Measurements from ENCODE around the gene PSD.

Gene PSD

DNA sequence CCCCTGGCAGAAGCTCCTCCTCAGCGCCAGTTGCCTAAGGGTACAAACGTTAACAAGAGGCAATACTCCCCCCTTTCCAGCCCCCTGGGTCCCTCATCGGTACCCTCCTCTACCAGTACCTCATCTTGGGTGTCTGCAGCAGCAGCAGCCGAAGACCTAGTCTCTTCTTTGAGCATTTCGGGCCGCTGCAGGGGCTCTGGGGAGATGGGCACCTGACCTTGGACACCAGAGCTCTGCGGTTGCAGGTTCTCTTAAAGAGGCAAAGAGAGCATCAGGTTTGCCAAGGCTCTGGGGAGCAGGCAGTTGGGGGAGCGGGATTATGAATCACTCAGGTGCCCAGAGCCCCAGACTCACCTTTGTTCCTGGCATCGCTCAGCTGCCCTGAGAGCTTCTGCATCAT, 5.6 kb upstream of the PSD start:
- no peak overlapping the region for H3K4me3 ChIP-seq (ENCODE audit: severe bottlenecking)
- H3K36me3 ChIP-seq (ENCODE audit: low read depth), result peaks cover 7% of the 10 kb centered on the region
- H3K9me3 ChIP-seq (ENCODE audit: severe bottlenecking), result no peaks in the 10 kb centered on the region
- DNase-seq (ENCODE audit: low spot score), result no peak
- no peaks in the 10 kb centered on the region for H3K4me1 ChIP-seq (ENCODE audit: insufficient read depth, poor library complexity, severe bottlenecking)
- TF ChIP-seq, protein P1, sequence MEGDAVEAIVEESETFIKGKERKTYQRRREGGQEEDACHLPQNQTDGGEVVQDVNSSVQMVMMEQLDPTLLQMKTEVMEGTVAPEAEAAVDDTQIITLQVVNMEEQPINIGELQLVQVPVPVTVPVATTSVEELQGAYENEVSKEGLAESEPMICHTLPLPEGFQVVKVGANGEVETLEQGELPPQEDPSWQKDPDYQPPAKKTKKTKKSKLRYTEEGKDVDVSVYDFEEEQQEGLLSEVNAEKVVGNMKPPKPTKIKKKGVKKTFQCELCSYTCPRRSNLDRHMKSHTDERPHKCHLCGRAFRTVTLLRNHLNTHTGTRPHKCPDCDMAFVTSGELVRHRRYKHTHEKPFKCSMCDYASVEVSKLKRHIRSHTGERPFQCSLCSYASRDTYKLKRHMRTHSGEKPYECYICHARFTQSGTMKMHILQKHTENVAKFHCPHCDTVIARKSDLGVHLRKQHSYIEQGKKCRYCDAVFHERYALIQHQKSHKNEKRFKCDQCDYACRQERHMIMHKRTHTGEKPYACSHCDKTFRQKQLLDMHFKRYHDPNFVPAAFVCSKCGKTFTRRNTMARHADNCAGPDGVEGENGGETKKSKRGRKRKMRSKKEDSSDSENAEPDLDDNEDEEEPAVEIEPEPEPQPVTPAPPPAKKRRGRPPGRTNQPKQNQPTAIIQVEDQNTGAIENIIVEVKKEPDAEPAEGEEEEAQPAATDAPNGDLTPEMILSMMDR (IDR thresholded peaks at IDR 0.05; ENCODE audit: poor library complexity, severe bottlenecking), result no peak
- H3K27ac ChIP-seq (ENCODE audit: poor library complexity, severe bottlenecking), result no peak overlapping the region
- peaks cover 2% of the 10 kb centered on the region for H3K27me3 ChIP-seq (ENCODE audit: insufficient read depth, poor library complexity, severe bottlenecking)
- no peak for ATAC-seq (ENCODE audit: low read depth)

DNA sequence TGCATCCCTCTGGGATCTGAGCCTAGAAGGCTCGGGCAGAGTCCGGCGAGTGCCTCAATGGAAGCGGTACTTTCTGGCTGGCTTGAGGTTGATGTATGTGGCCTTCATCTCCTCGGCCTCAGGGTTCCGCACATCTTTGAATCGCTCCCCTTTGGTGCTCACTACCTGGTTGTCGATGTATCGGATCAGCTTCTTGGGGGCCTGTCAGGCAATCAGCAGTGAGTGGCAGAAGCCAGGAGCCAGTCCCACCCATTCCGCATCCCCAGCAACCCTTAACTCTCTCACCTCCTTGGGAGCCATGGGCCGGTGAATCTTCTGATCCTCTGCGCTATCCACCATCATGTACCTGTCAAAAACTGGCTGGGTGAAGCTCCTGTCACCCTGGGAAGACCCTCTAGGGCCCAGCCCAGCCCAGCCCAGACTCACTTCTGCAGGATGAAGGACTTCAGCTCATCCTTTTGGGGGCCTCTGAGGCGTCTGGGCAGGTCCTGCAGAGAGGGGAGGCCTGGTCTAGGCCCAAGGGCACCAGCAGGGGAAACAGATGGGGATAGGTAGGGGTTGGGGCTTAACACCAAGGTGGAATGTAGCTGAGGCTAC, 4.9 kb upstream of the PSD start:
- Histone ChIP-seq H3K27me3 (ENCODE audit: insufficient read depth, poor library complexity, severe bottlenecking) (peaks cover 5% of the 10 kb centered on the region), H3K4me1 (ENCODE audit: insufficient read depth, poor library complexity, severe bottlenecking) (no peaks in the 10 kb centered on the region), H3K9me3 (ENCODE audit: severe bottlenecking) (no peaks in the 10 kb centered on the region), H3K36me3 (ENCODE audit: low read depth) (peaks cover 7% of the 10 kb centered on the region), H3K27ac (ENCODE audit: poor library complexity, severe bottlenecking) (peak overlapping the region; percentile 71), H3K4me3 (ENCODE audit: severe bottlenecking) (no peak overlapping the region)
- DNase-seq (ENCODE audit: low spot score), result no peak
- TF ChIP-seq, protein P1 (IDR thresholded peaks at IDR 0.05; ENCODE audit: poor library complexity, severe bottlenecking), result no peak
- no peak for ATAC-seq (ENCODE audit: low read depth)

DNA sequence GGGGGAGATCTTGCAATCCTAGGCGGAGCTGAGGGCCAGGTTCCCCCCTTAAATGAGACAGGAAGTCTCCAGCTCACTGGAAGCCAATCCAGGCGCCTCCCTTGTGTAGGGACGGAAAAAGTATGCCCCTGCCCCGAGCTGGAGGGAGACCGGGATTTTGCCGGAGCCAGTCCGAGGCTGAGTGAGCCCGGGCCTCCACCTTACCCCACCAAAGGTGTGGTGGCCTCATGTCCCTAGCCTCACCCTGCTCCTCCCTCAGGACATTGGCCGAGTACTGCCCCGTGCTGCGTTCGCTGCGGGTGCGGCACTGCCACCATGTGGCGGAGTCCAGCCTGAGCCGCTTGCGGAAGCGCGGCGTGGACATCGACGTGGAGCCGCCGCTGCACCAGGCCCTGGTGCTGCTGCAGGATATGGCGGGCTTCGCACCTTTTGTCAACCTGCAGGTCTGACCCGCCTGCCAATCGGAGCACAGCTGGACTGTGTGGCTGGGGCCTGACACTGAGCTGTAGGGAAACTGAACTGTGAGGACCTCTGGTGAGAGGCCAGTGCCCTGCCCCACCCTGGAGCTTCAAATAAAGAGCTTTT, 4.1 kb upstream of the PSD start:
- Histone ChIP-seq H3K9me3 (ENCODE audit: severe bottlenecking) (no peaks in the 10 kb centered on the region), H3K4me1 (ENCODE audit: insufficient read depth, poor library complexity, severe bottlenecking) (no peaks in the 10 kb centered on the region), H3K36me3 (ENCODE audit: low read depth) (peaks cover 7% of the 10 kb centered on the region), H3K27me3 (ENCODE audit: insufficient read depth, poor library complexity, severe bottlenecking) (peaks cover 5% of the 10 kb centered on the region), H3K4me3 (ENCODE audit: severe bottlenecking) (peak overlapping the region; percentile 54), H3K27ac (ENCODE audit: poor library complexity, severe bottlenecking) (peak overlapping the region; percentile 71)
- DNase-seq (ENCODE audit: low spot score) (no peak), ATAC-seq (ENCODE audit: low read depth) (peak; percentile 50)
- TF ChIP-seq, protein P1 (IDR thresholded peaks at IDR 0.05; ENCODE audit: poor library complexity, severe bottlenecking), result peak; percentile 94

DNA sequence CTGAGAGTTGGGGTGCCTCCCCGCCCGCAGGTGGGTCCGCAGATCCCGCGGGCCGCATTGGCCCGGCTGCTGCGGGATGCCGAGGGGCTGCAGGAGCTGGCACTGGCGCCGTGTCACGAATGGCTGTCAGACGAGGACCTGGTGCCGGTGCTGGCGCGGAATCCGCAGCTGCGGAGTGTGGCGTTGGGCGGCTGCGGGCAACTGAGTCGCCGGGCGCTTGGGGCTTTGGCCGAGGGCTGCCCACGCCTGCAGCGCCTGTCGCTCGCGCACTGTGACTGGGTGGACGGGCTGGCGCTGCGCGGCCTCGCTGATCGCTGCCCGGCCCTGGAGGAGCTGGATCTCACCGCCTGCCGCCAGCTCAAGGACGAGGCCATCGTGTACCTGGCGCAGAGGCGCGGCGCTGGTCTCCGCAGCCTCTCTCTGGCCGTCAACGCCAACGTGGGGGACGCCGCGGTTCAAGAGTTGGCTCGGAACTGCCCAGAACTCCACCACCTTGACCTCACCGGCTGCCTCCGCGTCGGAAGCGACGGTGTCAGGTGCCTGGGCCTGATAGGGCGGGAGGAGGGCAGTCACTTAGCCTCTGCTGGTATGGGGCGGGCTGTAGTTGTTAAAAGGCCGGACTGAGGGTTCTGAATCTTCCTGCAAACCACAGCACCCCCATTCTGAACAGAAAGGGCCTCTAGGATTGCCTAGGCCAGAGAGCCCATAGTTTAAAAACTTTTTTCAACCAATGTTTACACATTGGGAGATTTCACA, 3.4 kb upstream of the PSD start:
- TF ChIP-seq, protein P1 (IDR thresholded peaks at IDR 0.05; ENCODE audit: poor library complexity, severe bottlenecking), result no peak
- H3K36me3 ChIP-seq (ENCODE audit: low read depth), result peaks cover 7% of the 10 kb centered on the region
- peak overlapping the region; percentile 71 for H3K27ac ChIP-seq (ENCODE audit: poor library complexity, severe bottlenecking)
- H3K4me1 ChIP-seq (ENCODE audit: insufficient read depth, poor library complexity, severe bottlenecking), result no peaks in the 10 kb centered on the region
- peaks cover 5% of the 10 kb centered on the region for H3K27me3 ChIP-seq (ENCODE audit: insufficient read depth, poor library complexity, severe bottlenecking)
- H3K4me3 ChIP-seq (ENCODE audit: severe bottlenecking), result peak overlapping the region; percentile 54
- DNase-seq (ENCODE audit: low spot score) (no peak), ATAC-seq (ENCODE audit: low read depth) (peak; percentile 28)
- H3K9me3 ChIP-seq (ENCODE audit: severe bottlenecking), result no peaks in the 10 kb centered on the region

DNA sequence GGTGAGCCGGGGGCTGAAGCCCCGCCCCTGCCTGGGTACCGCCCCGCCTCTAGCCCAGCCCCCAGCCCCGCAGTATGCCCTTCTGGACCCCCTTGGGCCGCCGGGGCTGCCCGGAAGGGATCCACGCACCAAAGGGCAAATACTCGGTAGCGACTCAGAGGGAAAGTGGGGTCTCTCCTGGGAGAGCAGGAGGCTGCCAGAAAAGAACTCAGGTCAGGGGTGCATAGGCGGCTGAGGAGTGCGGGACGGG, 2.8 kb upstream of the PSD start:
- no peak for DNase-seq (ENCODE audit: low spot score)
- Histone ChIP-seq H3K27me3 (ENCODE audit: insufficient read depth, poor library complexity, severe bottlenecking) (peaks cover 5% of the 10 kb centered on the region), H3K4me1 (ENCODE audit: insufficient read depth, poor library complexity, severe bottlenecking) (no peaks in the 10 kb centered on the region), H3K9me3 (ENCODE audit: severe bottlenecking) (no peaks in the 10 kb centered on the region), H3K36me3 (ENCODE audit: low read depth) (peaks cover 7% of the 10 kb centered on the region), H3K4me3 (ENCODE audit: severe bottlenecking) (peak overlapping the region; percentile 54), H3K27ac (ENCODE audit: poor library complexity, severe bottlenecking) (peak overlapping the region; percentile 71)
- peak; percentile 5; the same call in 2 of the 3 replicates for ATAC-seq (ENCODE audit: low read depth)
- TF ChIP-seq, protein P1 (IDR thresholded peaks at IDR 0.05; ENCODE audit: poor library complexity, severe bottlenecking), result no peak

Data from RWPE2 (cell line).